Daoy (cell line): ENCODE measurements around the gene CLN3. TPM values are rescaled to one million over a fixed set of nuclear protein-coding genes. Genes with fewer than 3 reads are reported as not detected.
"Not testable (repeated sequence)": the region's sequence is repeated elsewhere in the genome, so short reads cannot be mapped to it uniquely, and the experiment has no call there.

Source experiments
- DNase-seq: peaks from one replicate; pipeline ENCODE4 v3.0.0-alpha.2; 2015; ENCODE audit warnings: low read depth
- total RNA-seq: library from RNA; depleted of rRNA; stranded (reverse); fragments of >200 nt; shearing (Covaris generic); gene quantifications from 2 replicates; pipeline ENCODE4 v1.2.3, GENCODE V29; 2014

The CLN3 gene
- total RNA-seq, 1 experiment from 2014 or later, result 4.7 TPM

GRCh38 chr16:28513484-28514181, 21.8 kb upstream of the CLN3 start:
- no peak for DNase-seq

- no peak for DNase-seq
Observed at GRCh38 chr16:28511801-28512789, 20.2 kb upstream of the CLN3 start.

- DNase-seq, result no peak
Observed at GRCh38 chr16:28511031-28511430, 19.2 kb upstream of the CLN3 start.

- no peak for DNase-seq
Observed at GRCh38 chr16:28505489-28506137, 13.7 kb upstream of the CLN3 start.

GRCh38 chr16:28504707-28505404, 13.0 kb upstream of the CLN3 start:
- DNase-seq, result no peak

- DNase-seq, result peak; percentile 45
Observed at GRCh38 chr16:28503470-28504259, 11.8 kb upstream of the CLN3 start.

GRCh38 chr16:28502290-28502689, 10.4 kb upstream of the CLN3 start:
- DNase-seq, result no peak

GRCh38 chr16:28501258-28502232, 9.7 kb upstream of the CLN3 start:
- DNase-seq, result no peak

GRCh38 chr16:28500476-28501180, 8.8 kb upstream of the CLN3 start:
- not testable (repeated sequence) for DNase-seq

GRCh38 chr16:28499854-28500253, 8.0 kb upstream of the CLN3 start:
- no peak for DNase-seq

- no peak for DNase-seq
Observed at GRCh38 chr16:28498666-28499381, 7.0 kb upstream of the CLN3 start.

- DNase-seq, result no peak
Observed at GRCh38 chr16:28497861-28498599, 6.2 kb upstream of the CLN3 start.

- no peak for DNase-seq
Observed at GRCh38 chr16:28497386-28497785, 5.5 kb upstream of the CLN3 start.

- DNase-seq, result no peak
Observed at GRCh38 chr16:28496844-28497243, 5.0 kb upstream of the CLN3 start.

GRCh38 chr16:28495795-28496749, 4.2 kb upstream of the CLN3 start:
- DNase-seq, result no peak

GRCh38 chr16:28495098-28495793, 3.4 kb upstream of the CLN3 start:
- no peak for DNase-seq
